ENCODE data around the gene OMG. TPM values are rescaled to one million over a fixed set of nuclear protein-coding genes. Genes with fewer than 3 reads are reported as not detected.

Gene OMG
- total RNA-seq, 2 experiments from 2014 or later: 0.44 to 0.47 TPM

DNA sequence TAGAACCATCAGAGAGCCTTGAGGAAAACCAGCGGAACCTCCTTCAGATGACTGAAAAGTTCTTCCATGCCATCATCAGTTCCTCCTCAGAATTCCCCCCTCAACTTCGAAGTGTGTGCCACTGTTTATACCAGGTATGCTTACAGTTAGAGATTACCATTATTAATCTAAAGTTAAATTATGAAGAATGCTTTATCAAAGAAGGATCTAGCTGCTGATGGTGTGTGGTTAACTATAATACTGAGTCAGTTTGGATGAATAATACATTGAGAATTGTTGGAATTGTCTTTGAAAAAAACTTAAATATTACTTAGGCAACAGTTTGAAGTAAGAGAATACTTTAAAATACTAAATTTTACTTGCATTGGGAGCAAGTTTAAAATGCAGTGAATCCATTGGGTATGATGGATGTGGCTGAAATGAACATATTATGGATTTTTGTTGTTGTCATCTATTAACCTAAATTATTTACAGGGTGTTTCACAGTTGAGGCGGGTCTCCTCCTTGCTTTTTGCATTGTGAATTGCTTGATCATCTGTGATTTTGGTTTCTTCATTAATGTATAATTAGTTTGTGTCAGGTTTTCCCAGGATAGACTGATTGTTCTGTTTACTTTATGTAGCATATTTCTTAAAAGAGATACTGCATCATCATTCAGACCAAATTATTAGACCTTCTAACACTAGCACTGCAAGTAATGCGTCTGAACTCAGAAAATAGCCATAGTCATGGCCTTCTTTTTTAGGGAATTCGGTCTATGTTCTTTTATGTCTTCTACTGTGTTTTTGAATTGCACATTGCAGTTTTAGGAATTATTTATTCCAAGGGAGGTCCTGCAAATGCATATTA lies 47.8 kb downstream of the OMG start:
- H3K27ac ChIP-seq (ENCODE audit: low read depth in 1 of 2, low read length in 2 of 2): no peak overlapping the region
- Mint-ChIP-seq H3K4me3 (no peak overlapping the region), H3K27me3 (no peaks in the 10 kb centered on the region), H3K27ac (no peak overlapping the region), H3K9me3 (no peaks in the 10 kb centered on the region), H3K4me1 (ENCODE audit: low read depth) (no peaks in the 10 kb centered on the region), H3K36me3 (ENCODE audit: low read depth) (peaks cover 7% of the 10 kb centered on the region)
- ChIA-PET CTCF (no interaction called here), POLR2A (no interaction called here)
- TF ChIP-seq, protein P1, sequence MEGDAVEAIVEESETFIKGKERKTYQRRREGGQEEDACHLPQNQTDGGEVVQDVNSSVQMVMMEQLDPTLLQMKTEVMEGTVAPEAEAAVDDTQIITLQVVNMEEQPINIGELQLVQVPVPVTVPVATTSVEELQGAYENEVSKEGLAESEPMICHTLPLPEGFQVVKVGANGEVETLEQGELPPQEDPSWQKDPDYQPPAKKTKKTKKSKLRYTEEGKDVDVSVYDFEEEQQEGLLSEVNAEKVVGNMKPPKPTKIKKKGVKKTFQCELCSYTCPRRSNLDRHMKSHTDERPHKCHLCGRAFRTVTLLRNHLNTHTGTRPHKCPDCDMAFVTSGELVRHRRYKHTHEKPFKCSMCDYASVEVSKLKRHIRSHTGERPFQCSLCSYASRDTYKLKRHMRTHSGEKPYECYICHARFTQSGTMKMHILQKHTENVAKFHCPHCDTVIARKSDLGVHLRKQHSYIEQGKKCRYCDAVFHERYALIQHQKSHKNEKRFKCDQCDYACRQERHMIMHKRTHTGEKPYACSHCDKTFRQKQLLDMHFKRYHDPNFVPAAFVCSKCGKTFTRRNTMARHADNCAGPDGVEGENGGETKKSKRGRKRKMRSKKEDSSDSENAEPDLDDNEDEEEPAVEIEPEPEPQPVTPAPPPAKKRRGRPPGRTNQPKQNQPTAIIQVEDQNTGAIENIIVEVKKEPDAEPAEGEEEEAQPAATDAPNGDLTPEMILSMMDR (IDR thresholded peaks at IDR 0.05): no peak
- H3K4me1 ChIP-seq (ENCODE audit: insufficient read depth, low read length): no peaks in the 10 kb centered on the region
- no peak for DNase-seq
- ATAC-seq (ENCODE audit: poor library complexity): no peak
- H3K27me3 ChIP-seq (ENCODE audit: control insufficient read depth in 1 of 2, insufficient read depth in 2 of 2, low read length in 2 of 2): no peaks in the 10 kb centered on the region
- no peaks in the 10 kb centered on the region for H3K36me3 ChIP-seq (ENCODE audit: insufficient read depth, low read length)
- H3K4me3 ChIP-seq (ENCODE audit: low read length): no peak overlapping the region
- intact Hi-C loops (cut with DNase I, micrococcal nuclease): no loop called here
- H3K9me3 ChIP-seq (ENCODE audit: control insufficient read depth in 1 of 2, insufficient read depth in 1 of 2, low read length in 2 of 2): no peaks in the 10 kb centered on the region

Other genes with a start within 250 kb of the OMG start
- gene NF1, start 202.3 kb downstream of the OMG start, total RNA-seq: 10 to 100 TPM; 15.5 to 18.7 TPM
- 100 to 1,000 TPM in 1 of 2 experiments, 10 to 100 TPM in 1; 99.1 to 102 TPM for gene EVI2B, start 16.8 kb upstream of the OMG start, total RNA-seq
- gene EVI2A, start 24.4 kb upstream of the OMG start, total RNA-seq: 10 to 100 TPM; 37.8 to 38.4 TPM
- gene RAB11FIP4, start 94.4 kb upstream of the OMG start, total RNA-seq: 10 to 100 TPM; 86.4 to 87.3 TPM